C4-2B (cell line): ENCODE results near the gene PEX5L.
"Not testable (repeated sequence)": the region's sequence is repeated elsewhere in the genome, so short reads cannot be mapped to it uniquely, and the experiment has no call there.

Experiments used
- H3K27ac ChIP-seq: fragments of 450-650 bp; 2 replicates; pipeline ENCODE4 v1.5.1; 2017
- ZFX ChIP-seq: fragments of 450-650 bp; IDR thresholded peaks from 2 replicates; pipeline ENCODE4 v1.6.1; 2017
- TF ChIP-seq, protein P1 (sequence below): fragments of 450-650 bp; conservative IDR thresholded peaks from 2 replicates; pipeline ENCODE4 v1.5.1; 2017; ENCODE audit warnings: mild to moderate bottlenecking

PEX5L gene

GRCh38 chr3:180070925-180071324, 34.2 kb upstream of the PEX5L start:
- no peak overlapping the region for H3K27ac ChIP-seq
- TF ChIP-seq ZFX, result no peak
- TF ChIP-seq, protein P1, sequence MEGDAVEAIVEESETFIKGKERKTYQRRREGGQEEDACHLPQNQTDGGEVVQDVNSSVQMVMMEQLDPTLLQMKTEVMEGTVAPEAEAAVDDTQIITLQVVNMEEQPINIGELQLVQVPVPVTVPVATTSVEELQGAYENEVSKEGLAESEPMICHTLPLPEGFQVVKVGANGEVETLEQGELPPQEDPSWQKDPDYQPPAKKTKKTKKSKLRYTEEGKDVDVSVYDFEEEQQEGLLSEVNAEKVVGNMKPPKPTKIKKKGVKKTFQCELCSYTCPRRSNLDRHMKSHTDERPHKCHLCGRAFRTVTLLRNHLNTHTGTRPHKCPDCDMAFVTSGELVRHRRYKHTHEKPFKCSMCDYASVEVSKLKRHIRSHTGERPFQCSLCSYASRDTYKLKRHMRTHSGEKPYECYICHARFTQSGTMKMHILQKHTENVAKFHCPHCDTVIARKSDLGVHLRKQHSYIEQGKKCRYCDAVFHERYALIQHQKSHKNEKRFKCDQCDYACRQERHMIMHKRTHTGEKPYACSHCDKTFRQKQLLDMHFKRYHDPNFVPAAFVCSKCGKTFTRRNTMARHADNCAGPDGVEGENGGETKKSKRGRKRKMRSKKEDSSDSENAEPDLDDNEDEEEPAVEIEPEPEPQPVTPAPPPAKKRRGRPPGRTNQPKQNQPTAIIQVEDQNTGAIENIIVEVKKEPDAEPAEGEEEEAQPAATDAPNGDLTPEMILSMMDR, result no peak

- H3K27ac ChIP-seq, result no peak overlapping the region
- no peak for TF ChIP-seq ZFX
These were observed 31.3 kb upstream of the PEX5L start for GRCh38 chr3:180068023-180068422.

DNA sequence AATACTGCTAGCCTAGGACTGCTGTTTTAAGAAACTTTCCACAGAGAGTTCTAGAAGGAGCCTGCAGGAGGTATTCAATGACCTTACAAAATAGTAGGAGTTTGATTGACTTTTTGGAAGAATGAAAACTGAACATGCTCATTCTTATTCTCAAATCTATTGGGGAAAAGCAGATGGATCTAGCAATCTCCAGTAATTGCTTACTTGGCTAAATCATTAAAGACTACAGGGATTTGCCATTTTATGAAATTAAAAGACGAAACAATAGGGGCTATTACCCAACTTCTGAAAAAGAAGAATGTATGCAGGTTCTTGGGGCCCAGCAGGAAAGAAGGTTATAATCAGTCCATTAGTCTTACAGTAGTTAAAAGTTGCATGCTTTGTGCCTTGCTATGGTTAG, 29.9 kb upstream of the PEX5L start:
- H3K27ac ChIP-seq, result no peak overlapping the region
- TF ChIP-seq ZFX, result no peak
- TF ChIP-seq, protein P1, result no peak

DNA sequence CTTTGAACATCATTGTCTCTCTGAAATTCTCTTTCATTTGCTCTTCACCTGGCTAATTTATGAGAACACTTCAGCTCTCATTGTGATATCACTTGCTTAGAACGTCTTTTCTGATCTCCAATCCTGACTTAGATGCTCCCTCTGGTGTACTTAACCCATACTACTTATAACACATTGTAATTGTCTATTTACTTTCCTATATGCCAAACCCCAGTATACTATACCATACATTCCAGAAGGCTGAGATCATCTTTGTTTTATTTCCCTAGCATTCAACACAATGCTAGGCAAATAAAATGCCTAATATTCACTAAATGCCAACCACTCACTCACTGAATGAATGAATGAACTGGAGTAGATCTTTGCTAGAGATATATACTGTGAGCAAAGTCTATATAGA, 27.0 kb upstream of the PEX5L start:
- TF ChIP-seq, protein P1, result peak; percentile 52
- TF ChIP-seq ZFX, result no peak
- H3K27ac ChIP-seq, result no peak overlapping the region

DNA sequence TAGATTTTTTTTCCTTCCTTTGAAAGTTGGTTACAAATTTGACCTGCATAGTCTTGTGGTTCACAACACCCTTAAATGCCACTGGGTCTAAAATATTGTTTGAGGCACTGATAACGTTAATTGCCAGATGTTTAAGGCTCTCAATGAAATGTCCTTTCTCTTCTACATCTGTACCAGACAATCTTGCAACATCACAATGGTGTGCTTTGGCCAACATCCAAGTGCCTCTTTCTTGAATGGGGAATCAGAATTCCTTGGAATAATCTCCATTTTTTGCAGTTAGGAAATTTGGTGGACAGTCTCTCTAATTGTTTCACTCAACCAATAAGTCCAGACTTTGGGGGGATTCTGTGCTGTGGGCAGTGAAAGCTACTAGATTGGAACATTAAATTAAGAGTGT, 26.0 kb upstream of the PEX5L start:
- no peak overlapping the region for H3K27ac ChIP-seq
- no peak for TF ChIP-seq ZFX
- TF ChIP-seq, protein P1, result no peak

GRCh38 chr3:180059356-180059755, 22.6 kb upstream of the PEX5L start:
- TF ChIP-seq ZFX, result no peak
- TF ChIP-seq, protein P1, result no peak
- no peak overlapping the region for H3K27ac ChIP-seq

DNA sequence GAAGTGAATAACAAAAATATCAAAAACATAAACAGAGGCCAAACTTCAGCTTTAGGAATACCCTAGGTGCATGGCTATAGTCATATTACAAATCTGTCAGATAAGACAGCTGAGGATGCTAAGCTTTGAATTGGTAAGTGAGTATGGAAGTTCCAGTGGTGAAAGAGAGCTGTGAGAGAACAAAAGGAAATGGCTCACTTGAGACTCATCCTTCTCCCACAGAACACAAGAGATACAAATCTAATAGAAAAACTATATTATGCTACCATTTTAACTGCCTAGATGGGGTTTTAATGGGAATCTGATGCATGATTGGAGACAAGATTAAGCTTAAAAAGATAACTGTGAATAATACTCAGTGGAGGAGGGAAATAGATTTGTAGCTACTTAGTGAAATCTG, 21.5 kb upstream of the PEX5L start:
- no peak overlapping the region for H3K27ac ChIP-seq
- no peak for TF ChIP-seq ZFX
- TF ChIP-seq, protein P1, result no peak

GRCh38 chr3:180055656-180056055, 18.9 kb upstream of the PEX5L start:
- H3K27ac ChIP-seq, result not testable (repeated sequence)

DNA sequence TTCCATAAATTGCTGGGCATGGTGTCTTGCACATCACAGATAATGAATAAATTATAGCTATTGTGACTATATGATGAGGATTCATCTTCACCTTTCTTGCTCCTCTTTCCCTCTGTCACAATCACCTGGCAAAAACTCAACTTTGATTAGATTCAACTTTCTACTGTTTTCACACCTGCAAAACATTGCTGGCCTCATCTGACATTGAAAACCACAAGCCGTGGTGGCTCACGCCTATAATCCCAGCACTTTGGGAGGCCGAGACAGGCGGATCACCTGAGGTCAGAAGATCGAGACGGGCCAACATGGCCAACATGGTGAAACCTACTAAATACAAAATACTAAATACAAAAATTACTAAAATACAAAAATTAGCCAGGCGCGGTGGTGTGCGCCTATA, 12.7 kb upstream of the PEX5L start:
- TF ChIP-seq, protein P1, result no peak
- TF ChIP-seq ZFX, result no peak
- H3K27ac ChIP-seq, result no peak overlapping the region
